DND-41 (cell line): Measurements from ENCODE around the gene TCEANC2.

Experiments used
- ATAC-seq: fragments of 200-7000 bp; cut with Tn5 transposase; 3 replicates; pipeline ENCODE4 v1.9.1; 2021; ENCODE audit warnings: low read depth; ENCODE audit not compliant: insufficient read depth
- DNase-seq: peaks from one replicate; pipeline ENCODE4 v3.0.0-alpha.2; 2020
- H2AFZ ChIP-seq: 2 replicates; pipeline ENCODE4 v1.6.0; 2012; ENCODE audit warnings: low read depth, low read length
- H3K27ac ChIP-seq: 2 replicates; pipeline ENCODE4 v1.5.1; 2012; ENCODE audit warnings: low read length, inconsistent platforms
- H3K27me3 ChIP-seq: fragments of 200-600 bp; sonication (generic); 2 replicates; pipeline ENCODE4 v1.6.0; 2012; ENCODE audit warnings: low read length, mild to moderate bottlenecking, inconsistent platforms; ENCODE audit not compliant: insufficient read depth, poor library complexity
- H3K36me3 ChIP-seq: 2 replicates; pipeline ENCODE4 v1.5.1; 2012; ENCODE audit warnings: low read length, inconsistent platforms; ENCODE audit not compliant: insufficient read depth
- H3K4me1 ChIP-seq: 2 replicates; pipeline ENCODE4 v1.5.1; 2012; ENCODE audit warnings: mild to moderate bottlenecking, low read length; ENCODE audit not compliant: insufficient read depth
- H3K4me2 ChIP-seq: 2 replicates; pipeline ENCODE4 v1.6.0; 2012; ENCODE audit warnings: mild to moderate bottlenecking, moderate library complexity, low read length, inconsistent platforms; ENCODE audit not compliant: insufficient read depth
- H3K4me3 ChIP-seq, 2 experiments: fragments of 200-600 bp in 1 of 2; shearing (Covaris generic) in 1 of 2; 2 replicates each; pipeline ENCODE4 v1.5.1; 2012 to 2016; ENCODE audit warnings: inconsistent platforms in 2 of 2, low read length in 2 of 2, mild to moderate bottlenecking in 2 of 2, low read depth in 1 of 2, moderate library complexity in 1 of 2
- H3K79me2 ChIP-seq: 2 replicates; pipeline ENCODE4 v1.6.0; 2012; ENCODE audit warnings: low read length, inconsistent platforms; ENCODE audit not compliant: insufficient read depth
- H3K9ac ChIP-seq: 2 replicates; pipeline ENCODE4 v1.6.0; 2012; ENCODE audit warnings: low read depth, mild to moderate bottlenecking, inconsistent platforms, low read length, moderate library complexity
- H3K9me3 ChIP-seq: 2 replicates; pipeline ENCODE4 v1.5.1; 2012; ENCODE audit warnings: low read length, moderate library complexity, mild to moderate bottlenecking, inconsistent platforms; ENCODE audit not compliant: insufficient read depth, severe bottlenecking
- H4K20me1 ChIP-seq: 2 replicates; pipeline ENCODE4 v1.6.0; 2012; ENCODE audit warnings: low read length; ENCODE audit not compliant: insufficient read depth
- CTCF ChIP-seq: IDR thresholded peaks from 2 replicates; pipeline ENCODE4 v1.5.1; 2012; ENCODE audit warnings: borderline replicate concordance, low read length, moderate library complexity, mild to moderate bottlenecking; ENCODE audit not compliant: poor library complexity, severe bottlenecking; ENCODE audit errors: extremely low read depth
- EZH2 ChIP-seq: IDR thresholded peaks from 3 replicates; pipeline ENCODE4 v1.6.1; 2012; ENCODE audit warnings: borderline replicate concordance, low read depth, mild to moderate bottlenecking, moderate library complexity, low read length, inconsistent platforms; ENCODE audit not compliant: severe bottlenecking

Gene TCEANC2

GRCh38 chr1:54037476-54037875 is 15.9 kb upstream of the TCEANC2 start:
- no peak overlapping the region for H2AFZ ChIP-seq
- TF ChIP-seq EZH2 (no peak), CTCF (no peak)
- H3K4me1 ChIP-seq, result no peaks in the 10 kb centered on the region
- DNase-seq (no peak), ATAC-seq (no peak)
- H3K27me3 ChIP-seq, result no peaks in the 10 kb centered on the region
- H3K9ac ChIP-seq, result no peak overlapping the region
- H3K79me2 ChIP-seq, result no peaks in the 10 kb centered on the region
- H3K27ac ChIP-seq, result no peak overlapping the region
- no peaks in the 10 kb centered on the region for H4K20me1 ChIP-seq
- H3K4me3 ChIP-seq, result no peak overlapping the region
- H3K9me3 ChIP-seq, result no peaks in the 10 kb centered on the region
- H3K4me2 ChIP-seq, result no peak overlapping the region
- peaks cover 92% of the 10 kb centered on the region for H3K36me3 ChIP-seq

GRCh38 chr1:54041806-54042205 is 11.6 kb upstream of the TCEANC2 start:
- H3K4me2 ChIP-seq, result no peak overlapping the region
- no peak overlapping the region for H3K27ac ChIP-seq
- no peaks in the 10 kb centered on the region for H3K27me3 ChIP-seq
- H2AFZ ChIP-seq, result no peak overlapping the region
- ATAC-seq (no peak), DNase-seq (no peak)
- H3K9ac ChIP-seq, result no peak overlapping the region
- peaks cover 26% of the 10 kb centered on the region for H3K79me2 ChIP-seq
- H3K36me3 ChIP-seq, result peaks cover 79% of the 10 kb centered on the region
- no peaks in the 10 kb centered on the region for H4K20me1 ChIP-seq
- no peaks in the 10 kb centered on the region for H3K9me3 ChIP-seq
- H3K4me3 ChIP-seq, result no peak overlapping the region
- TF ChIP-seq EZH2 (no peak), CTCF (no peak)
- H3K4me1 ChIP-seq, result no peaks in the 10 kb centered on the region

GRCh38 chr1:54045496-54045895 is 7.9 kb upstream of the TCEANC2 start:
- H3K27me3 ChIP-seq, result no peaks in the 10 kb centered on the region
- ATAC-seq (no peak), DNase-seq (no peak)
- H3K9ac ChIP-seq, result no peak overlapping the region
- H3K9me3 ChIP-seq, result no peaks in the 10 kb centered on the region
- peaks cover 45% of the 10 kb centered on the region for H3K36me3 ChIP-seq
- H3K4me1 ChIP-seq, result peaks cover 5% of the 10 kb centered on the region; the same call in 1 of the 2 replicates
- no peak for TF ChIP-seq EZH2
- TF ChIP-seq CTCF, result no peak
- no peak overlapping the region for H3K27ac ChIP-seq
- peaks cover 7% of the 10 kb centered on the region for H4K20me1 ChIP-seq
- no peak overlapping the region for H3K4me3 ChIP-seq
- H2AFZ ChIP-seq, result no peak overlapping the region
- H3K79me2 ChIP-seq, result peaks cover 63% of the 10 kb centered on the region
- no peak overlapping the region for H3K4me2 ChIP-seq
